B cell (primary cell): Measurements from ENCODE around the gene ENOPH1. TPM values are rescaled to one million over a fixed set of nuclear protein-coding genes. Genes with fewer than 3 reads are reported as not detected.

Experiments
- ATAC-seq: fragments of 200-7000 bp; cut with Tn5 transposase; one replicate; pipeline ENCODE4 v1.10.0; 2021; ENCODE audit warnings: low read depth, mild to moderate bottlenecking, moderate number of reproducible peaks, moderate library complexity
- CTCF ChIA-PET: fragments of 350-600 bp; sonication (Branson Sonifier 250); formaldehyde crosslinking; loops from one replicate; lab custom pipeline; 2021; ENCODE audit warnings: antibody characterized with exemption, inconsistent platforms; lab: Charles Lee
- POLR2A ChIA-PET: fragments of 350-600 bp; sonication (Branson Sonifier 250); formaldehyde crosslinking; loops from one replicate; lab custom pipeline; 2021; ENCODE audit warnings: antibody characterized with exemption; lab: Charles Lee
- DNase-seq: peaks from one replicate; pipeline ENCODE4 v3.0.0; 2013
- H2AFZ ChIP-seq: 2 replicates; pipeline ENCODE4 v1.6.1; 2012; ENCODE audit warnings: mild to moderate bottlenecking, low read depth, low read length; ENCODE audit not compliant: insufficient read depth, poor library complexity, severe bottlenecking
- H3K27ac ChIP-seq, 2 donors: 1 replicate in 1 of 2; 2 replicates in 1 of 2; pipeline ENCODE4 v1.5.1; 2012 to 2013; ENCODE audit warnings: low read length in 2 of 2, mild to moderate bottlenecking in 2 of 2, moderate library complexity in 1 of 2
- H3K27me3 ChIP-seq, 4 experiments: fragments of 200-600 bp in 1 of 4; sonication (generic) in 1 of 4; replicated peaks in 1 of 4; 1 replicate in 2 of 4; 2 replicates in 2 of 4; pipeline versions ENCODE4 v1.6.1 to v1.7.0; 2013 to 2016; ENCODE audit warnings: low read length in 3 of 4, mild to moderate bottlenecking in 2 of 4, mixed read lengths in 1 of 4, moderate library complexity in 1 of 4; ENCODE audit not compliant: insufficient read depth in 4 of 4, control insufficient read depth in 3 of 4; ENCODE audit errors: control extremely low read depth in 1 of 4
- H3K36me3 ChIP-seq, 2 experiments: replicated peaks in 1 of 2; 1 replicate in 1 of 2; 2 replicates in 1 of 2; pipeline versions ENCODE4 v1.6.1 to v1.7.1; 2013; ENCODE audit warnings: low read length in 1 of 2; ENCODE audit not compliant: insufficient read depth in 2 of 2, control insufficient read depth in 1 of 2; ENCODE audit errors: control extremely low read depth in 1 of 2, extremely low read depth in 1 of 2
- H3K4me1 ChIP-seq, 2 donors: fragments of 200-600 bp in 1 of 2; sonication (generic) in 1 of 2; 1 replicate in 1 of 2; 2 replicates in 1 of 2; pipeline versions ENCODE4 v1.5.1 to v1.6.1; 2013 to 2017; ENCODE audit warnings: low read length in 2 of 2; ENCODE audit not compliant: control insufficient read depth in 2 of 2, insufficient read depth in 2 of 2
- H3K4me2 ChIP-seq: replicated peaks from 2 replicates; pipeline ENCODE3; 2012; ENCODE audit warnings: mild to moderate bottlenecking, low read depth, low read length; ENCODE audit not compliant: poor library complexity, severe bottlenecking
- H3K4me3 ChIP-seq, 5 experiments: fragments of 200-600 bp in 1 of 5; sonication (generic) in 1 of 5; 1 replicate in 3 of 5; 2 replicates in 2 of 5; pipeline versions ENCODE4 v1.5.1 to v1.7.0; 2011 to 2016; ENCODE audit warnings: low read length in 4 of 5, mild to moderate bottlenecking in 4 of 5, low read depth in 2 of 5, control low read depth in 1 of 5, moderate library complexity in 1 of 5; ENCODE audit not compliant: insufficient read depth in 1 of 5; ENCODE audit errors: control extremely low read depth in 1 of 5, extremely low read depth in 1 of 5
- H3K79me2 ChIP-seq: fragments of 200-600 bp; sonication (generic); one replicate; pipeline ENCODE4 v1.6.0; 2016; ENCODE audit warnings: low read length; ENCODE audit not compliant: control insufficient read depth, insufficient read depth
- H3K9ac ChIP-seq: fragments of 200-600 bp; sonication (generic); 2 replicates; pipeline ENCODE4 v1.6.1; 2017; ENCODE audit warnings: mild to moderate bottlenecking, low read length, moderate library complexity
- H3K9me3 ChIP-seq, 3 donors: one replicate each; pipeline versions ENCODE4 v1.6.1 to v1.7.1; 2013; ENCODE audit warnings: low read length in 2 of 3; ENCODE audit not compliant: control insufficient read depth in 2 of 3, insufficient read depth in 1 of 3; ENCODE audit errors: control extremely low read depth in 1 of 3
- H4K20me1 ChIP-seq: 2 replicates; pipeline ENCODE4 v1.6.0; 2012; ENCODE audit warnings: mild to moderate bottlenecking, low read length; ENCODE audit not compliant: insufficient read depth, control insufficient read depth, poor library complexity, severe bottlenecking
- H3K27ac Mint-ChIP-seq: one replicate; pipeline ENCODE4 v1.8.0; 2021; ENCODE audit warnings: mixed read lengths
- H3K27me3 Mint-ChIP-seq: one replicate; pipeline ENCODE4 v1.8.0; 2021; ENCODE audit warnings: mixed read lengths
- H3K4me1 Mint-ChIP-seq: one replicate; pipeline ENCODE4 v1.8.0; 2021; ENCODE audit warnings: mixed read lengths
- H3K4me3 Mint-ChIP-seq: one replicate; pipeline ENCODE4 v1.8.0; 2021; ENCODE audit warnings: mixed read lengths
- H3K9me3 Mint-ChIP-seq: one replicate; pipeline ENCODE4 v1.8.0; 2022; ENCODE audit warnings: mixed read lengths; ENCODE audit not compliant: insufficient read depth
- EZH2 ChIP-seq: IDR thresholded peaks from 2 replicates; pipeline ENCODE4 v1.6.1; 2012; ENCODE audit warnings: borderline replicate concordance, low read depth, mild to moderate bottlenecking, moderate library complexity, low read length; ENCODE audit not compliant: insufficient read depth, poor library complexity, severe bottlenecking
- WGBS: methylation state at CpG from one replicate; pipeline ENCODE4 v1.1.5; 2013; ENCODE audit warnings: missing lambda C conversion rate; ENCODE audit not compliant: insufficient coverage; 5-methylcytosine and 5-hydroxymethylcytosine counted together
- intact Hi-C: fragments of 100-400 bp; cut with micrococcal nuclease; formaldehyde crosslinking; loops from one replicate; pipeline ENCODE4 v1.10.0; 2022
- polyA plus RNA-seq: library from polyadenylated mRNA; depleted of rRNA; stranded (reverse); fragments of >200 nt; gene quantifications from 2 replicates; pipeline ENCODE4 v1.2.3, GENCODE V29; 2012
- total RNA-seq, 2 donors: library from RNA; stranded (reverse); fragments of 120-200 nt in 1 of 2; gene quantifications; 1 replicate in 1 of 2; 2 replicates in 1 of 2; pipeline versions ENCODE4 v1.2.3 to v1.2.4, GENCODE V29; 2013 to 2022
- TF ChIP-seq, protein P1 (sequence below): fragments of 200-600 bp; IDR thresholded peaks from one replicate; pipeline ENCODE4 v1.8.0; 2022; ENCODE audit warnings: antibody characterized with exemption, mild to moderate bottlenecking

Gene ENOPH1
- total and polyA plus RNA-seq, 2 donors (not counting 1 experiment from before 2014, with no cell fraction given), result 10.9 to 20.2 TPM

DNA sequence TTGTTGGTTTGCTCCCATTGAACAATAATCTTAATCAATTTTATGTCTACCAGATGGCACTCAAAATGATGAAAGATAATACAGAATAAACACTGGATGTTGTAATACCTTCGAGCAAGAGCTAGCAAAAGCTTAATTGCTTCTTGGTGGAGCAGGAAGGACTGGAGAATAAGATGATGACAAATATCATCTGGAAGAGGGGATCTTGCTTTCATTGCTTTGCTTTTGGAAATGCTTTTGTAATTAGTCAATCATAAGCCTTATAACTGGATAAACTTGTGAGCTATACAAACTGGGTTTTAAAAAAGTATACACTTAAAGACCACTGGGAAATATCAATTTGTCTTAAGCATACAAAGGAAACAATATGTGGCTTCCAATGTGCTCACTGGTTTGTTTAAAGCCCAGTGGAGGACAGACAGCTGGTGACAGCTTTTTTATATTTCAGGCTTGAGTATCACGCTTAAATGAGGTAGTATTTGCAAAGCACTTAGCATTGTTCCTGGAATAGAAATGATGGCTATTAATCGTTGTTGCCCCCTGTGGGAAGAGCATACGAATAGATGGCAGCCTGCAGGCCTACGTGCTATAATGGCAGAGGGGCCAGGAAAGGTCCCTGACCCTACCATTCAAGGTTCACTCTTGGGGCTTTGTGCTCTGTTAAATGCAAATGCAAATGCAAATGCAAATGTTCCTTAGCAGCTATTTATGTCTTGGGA is 70.2 kb downstream of the ENOPH1 start:
- Histone ChIP-seq H3K79me2 (no peaks in the 10 kb centered on the region), H3K4me3 (no peak overlapping the region), H3K9me3 (no peaks in the 10 kb centered on the region), H3K9ac (no peak overlapping the region), H3K4me2 (no peak overlapping the region), H3K36me3 (no peaks in the 10 kb centered on the region), H3K27ac (no peak overlapping the region), H4K20me1 (no peaks in the 10 kb centered on the region), H2AFZ (no peak overlapping the region), H3K27me3 (no peaks in the 10 kb centered on the region), H3K4me1 (no peaks in the 10 kb centered on the region)
- Mint-ChIP-seq H3K4me3 (no peak overlapping the region), H3K27ac (no peak overlapping the region), H3K27me3 (no peaks in the 10 kb centered on the region), H3K4me1 (no peaks in the 10 kb centered on the region), H3K9me3 (no peaks in the 10 kb centered on the region)
- POLR2A ChIA-PET, result no interaction called here
- CTCF ChIA-PET, result interaction anchor here (0.5 to 0.6 kb wide), 2 partner anchors 262 to 308 kb away, joined by 3 to 5 read pairs; no protein-coding TSS in a partner anchor
- intact Hi-C loops, result no loop called here
- TF ChIP-seq, protein P1, sequence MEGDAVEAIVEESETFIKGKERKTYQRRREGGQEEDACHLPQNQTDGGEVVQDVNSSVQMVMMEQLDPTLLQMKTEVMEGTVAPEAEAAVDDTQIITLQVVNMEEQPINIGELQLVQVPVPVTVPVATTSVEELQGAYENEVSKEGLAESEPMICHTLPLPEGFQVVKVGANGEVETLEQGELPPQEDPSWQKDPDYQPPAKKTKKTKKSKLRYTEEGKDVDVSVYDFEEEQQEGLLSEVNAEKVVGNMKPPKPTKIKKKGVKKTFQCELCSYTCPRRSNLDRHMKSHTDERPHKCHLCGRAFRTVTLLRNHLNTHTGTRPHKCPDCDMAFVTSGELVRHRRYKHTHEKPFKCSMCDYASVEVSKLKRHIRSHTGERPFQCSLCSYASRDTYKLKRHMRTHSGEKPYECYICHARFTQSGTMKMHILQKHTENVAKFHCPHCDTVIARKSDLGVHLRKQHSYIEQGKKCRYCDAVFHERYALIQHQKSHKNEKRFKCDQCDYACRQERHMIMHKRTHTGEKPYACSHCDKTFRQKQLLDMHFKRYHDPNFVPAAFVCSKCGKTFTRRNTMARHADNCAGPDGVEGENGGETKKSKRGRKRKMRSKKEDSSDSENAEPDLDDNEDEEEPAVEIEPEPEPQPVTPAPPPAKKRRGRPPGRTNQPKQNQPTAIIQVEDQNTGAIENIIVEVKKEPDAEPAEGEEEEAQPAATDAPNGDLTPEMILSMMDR, result no peak
- TF ChIP-seq EZH2, result no peak
- no peak for DNase-seq
- WGBS, result 93% methylated on average over 3 of the region's 5 CpGs
- no peak for ATAC-seq

DNA sequence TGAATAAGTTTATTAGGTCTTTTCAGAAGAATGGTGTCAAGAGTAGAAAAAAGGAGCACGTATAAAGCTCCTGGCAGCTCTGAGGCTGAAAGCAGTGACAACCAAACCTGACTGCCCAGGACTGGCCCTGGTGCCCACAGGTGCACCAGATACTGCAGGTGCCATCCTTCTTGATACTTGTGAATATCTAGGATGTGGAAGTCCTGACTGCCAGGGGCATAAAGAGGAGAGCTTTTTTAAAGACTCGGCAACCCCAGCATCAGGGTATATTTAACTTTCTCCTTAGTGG is 70.7 kb downstream of the ENOPH1 start:
- Histone ChIP-seq H2AFZ (no peak overlapping the region), H3K27me3 (no peaks in the 10 kb centered on the region), H3K27ac (no peak overlapping the region), H3K4me1 (no peaks in the 10 kb centered on the region), H3K4me2 (no peak overlapping the region), H3K36me3 (no peaks in the 10 kb centered on the region), H4K20me1 (no peaks in the 10 kb centered on the region), H3K9ac (no peak overlapping the region), H3K79me2 (no peaks in the 10 kb centered on the region), H3K9me3 (no peaks in the 10 kb centered on the region), H3K4me3 (no peak overlapping the region)
- TF ChIP-seq EZH2, result no peak
- TF ChIP-seq, protein P1, result no peak
- 83% methylated on average over 1 of the region's 2 CpGs for WGBS
- CTCF ChIA-PET, result interaction anchor here (0.5 to 0.6 kb wide), 2 partner anchors 261 to 308 kb away, joined by 3 to 5 read pairs; no protein-coding TSS in a partner anchor
- no peak overlapping the region for H3K4me3 Mint-ChIP-seq
- H3K27ac Mint-ChIP-seq, result no peak overlapping the region
- no peaks in the 10 kb centered on the region for H3K27me3 Mint-ChIP-seq
- DNase-seq (no peak), ATAC-seq (no peak)
- POLR2A ChIA-PET, result no interaction called here
- no peaks in the 10 kb centered on the region for H3K4me1 Mint-ChIP-seq
- intact Hi-C loops, result no loop called here
- no peaks in the 10 kb centered on the region for H3K9me3 Mint-ChIP-seq
